IMR-90 (cell line): ENCODE measurements around the gene COL6A3. TPM values are rescaled to one million over a fixed set of nuclear protein-coding genes. Genes with fewer than 3 reads are reported as not detected.
A peak's percentile ranks its signal among the peaks of the same experiment; 100 is the strongest.

Experiments used
- ATAC-seq: fragments of 200-7000 bp; cut with Tn5 transposase; 2 replicates; pipeline ENCODE4 v1.9.1; 2020; ENCODE audit warnings: low read depth, mild to moderate bottlenecking, moderate library complexity
- BruUV-seq: library from RNA; stranded (reverse); fragments of 400-500 nt; replicated peaks from 2 replicates; lab custom pipeline; 2021; lab: Mats Ljungman, UMichigan
- CTCF ChIA-PET: fragments of 300-600 bp; formaldehyde crosslinking; extraction: SDS; loops from one replicate; lab custom pipeline; 2021; ENCODE audit warnings: antibody characterized with exemption; lab: Yijun Ruan, JAX
- POLR2A ChIA-PET: fragments of 300-600 bp; sonication (Branson Sonifier 250); formaldehyde crosslinking; loops from one replicate; lab custom pipeline; 2022; ENCODE audit warnings: antibody characterized with exemption; ENCODE audit not compliant: unreplicated experiment; lab: Charles Lee
- DNase-seq: peaks from one replicate; pipeline ENCODE4 v3.0.0; 2013
- H2AFZ ChIP-seq: replicated peaks from 2 replicates; pipeline ENCODE3; 2013; ENCODE audit warnings: low read length, mild to moderate bottlenecking; ENCODE audit not compliant: poor library complexity
- H2AK5ac ChIP-seq: 2 replicates; pipeline ENCODE4 v1.6.1; 2013; ENCODE audit warnings: low read depth, low read length, inconsistent platforms
- H2AK9ac ChIP-seq: replicated peaks from 2 replicates; pipeline ENCODE3; 2013; ENCODE audit warnings: mild to moderate bottlenecking, low read depth, low read length, moderate library complexity; ENCODE audit not compliant: poor library complexity
- H2BK120ac ChIP-seq: 2 replicates; pipeline ENCODE4 v1.6.1; 2013; ENCODE audit warnings: low read depth, low read length, inconsistent platforms
- H2BK15ac ChIP-seq: 3 replicates; pipeline ENCODE4 v1.6.1; 2013; ENCODE audit warnings: low read depth, low read length, inconsistent platforms
- H2BK20ac ChIP-seq: 2 replicates; pipeline ENCODE4 v1.6.1; 2013; ENCODE audit warnings: low read depth, mild to moderate bottlenecking, inconsistent platforms, low read length, moderate library complexity
- H2BK5ac ChIP-seq: 2 replicates; pipeline ENCODE4 v1.6.1; 2013; ENCODE audit warnings: mild to moderate bottlenecking, low read depth, low read length, inconsistent platforms; ENCODE audit not compliant: poor library complexity, severe bottlenecking
- H3K14ac ChIP-seq: replicated peaks from 2 replicates; pipeline ENCODE4 v1.6.1; 2013; ENCODE audit warnings: low read depth, low read length, inconsistent platforms
- H3K18ac ChIP-seq: 2 replicates; pipeline ENCODE4 v1.6.1; 2013; ENCODE audit warnings: low read depth, low read length, control low read depth
- H3K23ac ChIP-seq: 2 replicates; pipeline ENCODE4 v1.6.1; 2013; ENCODE audit warnings: low read depth, low read length, inconsistent platforms
- H3K27ac ChIP-seq: 2 replicates; pipeline ENCODE4 v1.5.1; 2013; ENCODE audit warnings: mild to moderate bottlenecking, control low read depth, low read length; ENCODE audit not compliant: insufficient read depth
- H3K27me3 ChIP-seq: 2 replicates; pipeline ENCODE4 v1.6.1; 2013; ENCODE audit warnings: low read length; ENCODE audit not compliant: control insufficient read depth, insufficient read depth
- H3K36me3 ChIP-seq: 2 replicates; pipeline ENCODE4 v1.6.1; 2013; ENCODE audit warnings: low read length, mixed read lengths; ENCODE audit not compliant: control insufficient read depth, insufficient read depth
- H3K4ac ChIP-seq: 2 replicates; pipeline ENCODE4 v1.6.1; 2013; ENCODE audit warnings: low read depth, low read length, inconsistent platforms
- H3K4me1 ChIP-seq: 2 replicates; pipeline ENCODE4 v1.6.1; 2013; ENCODE audit warnings: low read length, mixed read lengths; ENCODE audit not compliant: control insufficient read depth, insufficient read depth
- H3K4me2 ChIP-seq: 2 replicates; pipeline ENCODE4 v1.6.1; 2013; ENCODE audit warnings: low read depth, mild to moderate bottlenecking, control low read depth, low read length, moderate library complexity
- H3K4me3 ChIP-seq: 2 replicates; pipeline ENCODE4 v1.5.1; 2013; ENCODE audit warnings: low read depth, mild to moderate bottlenecking, control low read depth, low read length, moderate library complexity; ENCODE audit not compliant: insufficient read depth
- H3K56ac ChIP-seq: 2 replicates; pipeline ENCODE4 v1.6.1; 2013; ENCODE audit warnings: low read length, inconsistent platforms; ENCODE audit not compliant: insufficient read depth; ENCODE audit errors: extremely low read depth
- H3K79me1 ChIP-seq, 2 experiments: 2 replicates each; pipeline ENCODE4 v1.6.1; 2013; ENCODE audit warnings: low read length in 2 of 2, inconsistent platforms in 1 of 2, low read depth in 1 of 2
- H3K9ac ChIP-seq: 2 replicates; pipeline ENCODE4 v1.6.1; 2013; ENCODE audit warnings: low read depth, low read length, control low read depth
- H3K9me1 ChIP-seq: 2 replicates; pipeline ENCODE4 v1.6.1; 2013; ENCODE audit warnings: low read length, inconsistent platforms; ENCODE audit not compliant: insufficient read depth
- H3K9me3 ChIP-seq: 2 replicates; pipeline ENCODE4 v1.6.1; 2013; ENCODE audit warnings: low read length; ENCODE audit not compliant: control insufficient read depth, insufficient read depth
- H4K20me1 ChIP-seq: 2 replicates; pipeline ENCODE4 v1.6.1; 2013; ENCODE audit warnings: low read length, inconsistent platforms; ENCODE audit not compliant: insufficient read depth
- H4K5ac ChIP-seq: 2 replicates; pipeline ENCODE4 v1.6.1; 2013; ENCODE audit warnings: mild to moderate bottlenecking, low read depth, low read length, control low read depth
- H4K8ac ChIP-seq, 2 experiments: 2 replicates each; pipeline ENCODE4 v1.6.1; 2013; ENCODE audit warnings: low read depth in 2 of 2, low read length in 2 of 2, control low read depth in 1 of 2, inconsistent platforms in 1 of 2
- H4K91ac ChIP-seq: 2 replicates; pipeline ENCODE4 v1.6.1; 2013; ENCODE audit warnings: low read depth, low read length, inconsistent platforms; ENCODE audit not compliant: insufficient read depth
- CEBPB ChIP-seq: IDR thresholded peaks from 2 replicates; pipeline ENCODE4 v1.6.1; 2012; ENCODE audit warnings: low read depth, low read length, improper control_type of control experiment
- WGBS, 2 experiments: methylation state at CpG; one replicate each; pipeline versions ENCODE4 v1.1.5 to v1.1.7; 2013; ENCODE audit warnings: missing lambda C conversion rate in 2 of 2; ENCODE audit not compliant: insufficient read length in 1 of 2; ENCODE audit errors: extremely low coverage in 2 of 2; 5-methylcytosine and 5-hydroxymethylcytosine counted together
- dilution Hi-C: fragments of 300-500 bp; cut with HindIII; formaldehyde crosslinking; loops from one replicate; pipeline ENCODE4 v1.14.3; 2018; ENCODE audit warnings: low sequenced_read_pairs; ENCODE audit not compliant: unreplicated experiment
- in situ Hi-C: fragments of 300-500 bp; cut with MboI; formaldehyde crosslinking; loops from 3 replicates; pipeline ENCODE4 v1.14.3; 2019; ENCODE audit warnings: low sequenced_read_pairs, inconsistent platforms, mixed read lengths
- intact Hi-C: fragments of 100-400 bp; cut with micrococcal nuclease; formaldehyde crosslinking; loops from 2 replicates; pipeline ENCODE4 v1.10.0; 2022
- polyA plus RNA-seq, 3 experiments: library from polyadenylated mRNA; depleted of rRNA; stranded (reverse); fragments of >200 nt; gene quantifications; 2 replicates each; pipeline ENCODE4 v1.2.3, GENCODE V29; 2012; ENCODE audit warnings: low replicate concordance in 1 of 3
- total RNA-seq: library from RNA; depleted of rRNA; stranded (reverse); fragments of >200 nt; gene quantifications from 2 replicates; pipeline ENCODE4 v1.2.3, GENCODE V29; 2012
- TF ChIP-seq, protein P1 (sequence below): fragments of 150-350 bp; IDR thresholded peaks from 2 replicates; pipeline ENCODE4 v1.6.1; 2017; ENCODE audit warnings: mild to moderate bottlenecking, antibody characterized with exemption, low read length, low read depth
- TF ChIP-seq, protein P2 (sequence below): conservative IDR thresholded peaks from 2 replicates; pipeline ENCODE4 v1.5.1; 2012; ENCODE audit warnings: mild to moderate bottlenecking, low read depth, low read length, improper control_type of control experiment

The COL6A3 gene
- total and polyA plus RNA-seq, 2 of the 4 experiments (the other 2 are of a cell fraction): 964 to 1,855 TPM

DNA sequence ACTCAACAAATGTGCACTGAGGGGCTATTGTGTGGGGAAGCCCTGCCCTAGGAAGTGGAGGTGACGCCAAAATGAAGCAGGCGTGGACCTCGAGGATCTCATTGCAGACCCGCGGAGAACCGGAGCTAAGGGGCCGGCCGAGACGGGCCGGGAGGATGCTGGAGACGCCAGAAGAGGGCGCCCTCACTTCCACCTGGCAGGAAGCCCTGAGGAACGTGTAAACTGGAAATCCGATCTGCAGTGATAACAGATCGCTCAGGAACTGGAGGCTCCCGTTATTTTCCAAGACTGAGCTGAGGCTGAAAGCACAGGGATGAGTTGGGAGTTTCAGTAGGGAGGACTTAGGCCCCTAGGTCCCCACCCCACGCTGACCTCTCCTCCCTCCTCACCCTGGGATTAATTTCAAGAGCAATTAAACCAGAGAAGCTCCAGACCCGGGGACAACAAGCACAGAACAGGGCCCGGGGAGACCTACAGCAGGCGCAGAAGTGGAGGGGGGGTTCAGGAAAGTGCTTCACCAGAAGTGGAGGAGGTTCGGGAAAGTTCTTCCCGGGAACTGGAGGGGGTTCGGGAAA lies 7.7 kb upstream of the COL6A3 start (continued):
- TF ChIP-seq, protein P1, sequence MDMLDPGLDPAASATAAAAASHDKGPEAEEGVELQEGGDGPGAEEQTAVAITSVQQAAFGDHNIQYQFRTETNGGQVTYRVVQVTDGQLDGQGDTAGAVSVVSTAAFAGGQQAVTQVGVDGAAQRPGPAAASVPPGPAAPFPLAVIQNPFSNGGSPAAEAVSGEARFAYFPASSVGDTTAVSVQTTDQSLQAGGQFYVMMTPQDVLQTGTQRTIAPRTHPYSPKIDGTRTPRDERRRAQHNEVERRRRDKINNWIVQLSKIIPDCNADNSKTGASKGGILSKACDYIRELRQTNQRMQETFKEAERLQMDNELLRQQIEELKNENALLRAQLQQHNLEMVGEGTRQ: no peak

DNA sequence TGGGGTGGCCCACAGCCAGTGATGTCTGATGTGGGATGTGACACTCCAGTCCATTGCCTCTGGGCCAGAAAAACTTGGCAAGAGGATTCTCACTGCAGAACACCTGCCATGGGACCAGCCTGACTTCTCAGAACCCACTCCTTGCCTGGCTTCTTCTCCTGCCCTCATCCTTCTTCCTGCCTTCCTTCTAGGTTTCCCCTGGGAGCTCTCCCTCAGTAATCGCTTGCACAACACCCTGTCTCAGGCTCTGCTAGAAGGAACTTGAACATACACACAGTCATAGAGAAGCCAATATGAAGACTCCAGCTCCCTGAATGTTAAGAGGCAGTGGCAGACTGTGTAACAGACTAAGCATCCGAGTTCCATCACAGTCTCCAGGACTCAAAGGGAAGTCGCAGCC lies 4.3 kb upstream of the COL6A3 start:
- 86% methylated on average over 1 of the region's 3 CpGs; no CpG with 5 or more reads in 1 of the 2 experiments for WGBS, 2 experiments
- H2BK20ac ChIP-seq: 0 out of 2 replicates have a peak overlapping the region, but pooled peaks have one; percentile 3
- H3K56ac ChIP-seq: no peak overlapping the region
- peaks cover 6% of the 10 kb centered on the region for H4K20me1 ChIP-seq
- 0 out of 2 replicates have a peak, but pooled peaks cover 6% of the 10 kb centered on the region for H3K9me1 ChIP-seq
- no TSS peak for BruUV-seq
- no peaks in the 10 kb centered on the region for H3K27me3 ChIP-seq
- no peaks in the 10 kb centered on the region for H3K9me3 ChIP-seq
- H4K5ac ChIP-seq: no peak overlapping the region
- 0 out of 3 replicates have a peak overlapping the region, but pooled peaks have one; percentile 14 for H2BK15ac ChIP-seq
- H3K9ac ChIP-seq: no peak overlapping the region
- no peak overlapping the region for H2AK9ac ChIP-seq
- H3K4me2 ChIP-seq: no peak overlapping the region
- TF ChIP-seq, protein P2, sequence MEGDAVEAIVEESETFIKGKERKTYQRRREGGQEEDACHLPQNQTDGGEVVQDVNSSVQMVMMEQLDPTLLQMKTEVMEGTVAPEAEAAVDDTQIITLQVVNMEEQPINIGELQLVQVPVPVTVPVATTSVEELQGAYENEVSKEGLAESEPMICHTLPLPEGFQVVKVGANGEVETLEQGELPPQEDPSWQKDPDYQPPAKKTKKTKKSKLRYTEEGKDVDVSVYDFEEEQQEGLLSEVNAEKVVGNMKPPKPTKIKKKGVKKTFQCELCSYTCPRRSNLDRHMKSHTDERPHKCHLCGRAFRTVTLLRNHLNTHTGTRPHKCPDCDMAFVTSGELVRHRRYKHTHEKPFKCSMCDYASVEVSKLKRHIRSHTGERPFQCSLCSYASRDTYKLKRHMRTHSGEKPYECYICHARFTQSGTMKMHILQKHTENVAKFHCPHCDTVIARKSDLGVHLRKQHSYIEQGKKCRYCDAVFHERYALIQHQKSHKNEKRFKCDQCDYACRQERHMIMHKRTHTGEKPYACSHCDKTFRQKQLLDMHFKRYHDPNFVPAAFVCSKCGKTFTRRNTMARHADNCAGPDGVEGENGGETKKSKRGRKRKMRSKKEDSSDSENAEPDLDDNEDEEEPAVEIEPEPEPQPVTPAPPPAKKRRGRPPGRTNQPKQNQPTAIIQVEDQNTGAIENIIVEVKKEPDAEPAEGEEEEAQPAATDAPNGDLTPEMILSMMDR: no peak
- TF ChIP-seq CEBPB: peak; percentile 54
- ChIA-PET POLR2A (interaction anchor here (0.5 kb wide), 1 partner anchor 57 kb away, joined by 5 read pairs; no protein-coding TSS in a partner anchor), CTCF (no interaction called here)
- H3K4me3 ChIP-seq: no peak overlapping the region
- dilution Hi-C loops: no loop called here
- ATAC-seq: no peak
- H3K79me1 ChIP-seq: peaks cover 5 to 24% of the 10 kb centered on the region in 2 experiments; a peak in 3 of 4 replicates
- H2AFZ ChIP-seq: no peak overlapping the region
- no peak overlapping the region for H2BK5ac ChIP-seq
- no peak overlapping the region for H4K8ac ChIP-seq
- H3K4ac ChIP-seq: peak overlapping the region; percentile 49
- H4K91ac ChIP-seq: peak overlapping the region; percentile 2; the same call in 1 of the 2 replicates
- H2AK5ac ChIP-seq: peak overlapping the region; percentile 69
- in situ Hi-C loops: loop anchor here (10.0 kb wide), 1 partner anchor 157 kb away; no protein-coding TSS in a partner anchor
- H2BK120ac ChIP-seq: 0 out of 2 replicates have a peak overlapping the region, but pooled peaks have one; percentile 14
- no peak overlapping the region for H3K27ac ChIP-seq
- no peak for DNase-seq
- H3K36me3 ChIP-seq: no peaks in the 10 kb centered on the region
- intact Hi-C loops: no loop called here
- H3K23ac ChIP-seq: no peak overlapping the region
- H3K18ac ChIP-seq: no peak overlapping the region
- H3K4me1 ChIP-seq: peaks cover 7% of the 10 kb centered on the region
- no peak overlapping the region for H3K14ac ChIP-seq
